GM23248 (cell line): ENCODE measurements around the gene SYT13.

Experiments used
- EZH2 ChIP-seq: fragments of 200-600 bp; sonication (generic); IDR thresholded peaks from 2 replicates; pipeline ENCODE4 v1.6.1; 2018; ENCODE audit warnings: antibody characterized with exemption, mild to moderate bottlenecking; ENCODE audit not compliant: insufficient read depth, poor library complexity, severe bottlenecking
- EZH2phosphoT487 ChIP-seq: fragments of 200-600 bp; sonication (generic); IDR thresholded peaks from 2 replicates; pipeline ENCODE4 v1.6.1; 2018; ENCODE audit warnings: antibody characterized with exemption, moderate library complexity, mild to moderate bottlenecking, low read depth; ENCODE audit not compliant: insufficient read depth

DNA sequence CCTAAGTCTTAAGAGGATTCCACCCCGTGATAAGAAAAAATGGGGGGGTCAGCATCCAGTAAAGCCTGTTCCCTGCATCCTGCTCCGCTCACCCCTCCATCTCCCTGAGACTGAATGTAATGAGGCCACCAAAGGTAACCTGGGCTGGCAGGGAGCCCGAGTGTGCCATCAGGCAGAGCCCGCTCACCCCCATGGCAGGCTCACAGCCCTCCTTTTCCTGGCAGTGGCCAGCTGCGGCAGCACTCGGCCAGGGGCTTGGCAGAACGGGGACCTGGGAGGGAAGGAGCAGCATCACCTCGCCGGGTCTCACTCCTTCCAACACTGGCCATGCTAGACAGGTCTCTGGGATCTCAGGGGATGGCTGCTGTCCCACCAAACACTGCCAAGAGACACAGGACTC is 75.3 kb downstream of the SYT13 start:
- TF ChIP-seq EZH2 (no peak), EZH2phosphoT487 (no peak)
